ENCODE measurements around the gene ASPSCR1. TPM values are rescaled to one million over a fixed set of nuclear protein-coding genes. Genes with fewer than 3 reads are reported as not detected.

ASPSCR1 gene
- total and polyA plus RNA-seq, 2 of the 13 experiments (the other 11 are each of a cell fraction or from before 2014, with no cell fraction given), result 274 to 314 TPM

- TF ChIP-seq CEBPZ (IDR thresholded peaks at IDR 0.05; ENCODE audit: low read length) (no peak), MTA3 (CRISPR knock-in tag; IDR thresholded peaks at IDR 0.05) (no peak), CHCHD3 (CRISPR knock-in tag; IDR thresholded peaks at IDR 0.05) (no peak), ZBTB42 (CRISPR knock-in tag; IDR thresholded peaks at IDR 0.05) (0 out of 2 replicates have a peak, but pooled peaks have one; percentile 51), ZNF432 (CRISPR knock-in tag; IDR thresholded peaks at IDR 0.05; ENCODE audit: borderline replicate concordance) (no peak), LCORL (IDR thresholded peaks at IDR 0.05) (no peak), LCORL (CRISPR knock-in tag; IDR thresholded peaks at IDR 0.05) (peak; percentile 85; the same call in 1 of the 2 replicates), RFX3 (CRISPR knock-in tag; IDR thresholded peaks at IDR 0.05) (no peak), TSC22D2 (CRISPR knock-in tag; IDR thresholded peaks at IDR 0.05; ENCODE audit: borderline replicate concordance) (peak; percentile 26; the same call in 1 of the 2 replicates), ATF4 (CRISPR knock-in tag; IDR thresholded peaks at IDR 0.05) (no peak), PRPF4 (IDR thresholded peaks at IDR 0.05; ENCODE audit: low read depth, low read length, poor library complexity, severe bottlenecking) (no peak), ZMAT3 (CRISPR knock-in tag; conservative IDR thresholded peaks at IDR 0.05) (peak; percentile 84; the same call in 1 of the 2 replicates), SAP130 (CRISPR knock-in tag; IDR thresholded peaks at IDR 0.05; ENCODE audit: low read depth) (peak; percentile 99), ZFP36L1 (CRISPR knock-in tag; IDR thresholded peaks at IDR 0.05) (peak; percentile 94), HNF1A (IDR thresholded peaks at IDR 0.05; ENCODE audit: low read depth) (no peak), HNF1A (CRISPR knock-in tag; IDR thresholded peaks at IDR 0.05; ENCODE audit: borderline replicate concordance) (peak; percentile 76; the same call in 1 of the 2 replicates), ZNF577 (CRISPR knock-in tag; IDR thresholded peaks at IDR 0.05; ENCODE audit: borderline replicate concordance, low read depth) (no peak), KDM3A (CRISPR knock-in tag; IDR thresholded peaks at IDR 0.05; ENCODE audit: low read depth) (peak; percentile 93), SALL1 (CRISPR knock-in tag; IDR thresholded peaks at IDR 0.05) (peak; percentile 94), ZMYM3 (CRISPR knock-in tag; IDR thresholded peaks at IDR 0.05) (0 out of 2 replicates have a peak, but pooled peaks have one; percentile 6), PPARG (CRISPR knock-in tag; conservative IDR thresholded peaks at IDR 0.05) (peak; percentile 52; the same call in 1 of the 2 replicates), RXRB (CRISPR knock-in tag; IDR thresholded peaks at IDR 0.05; ENCODE audit: borderline replicate concordance) (peak; percentile 59)
These were observed 59.9 kb downstream of the ASPSCR1 start, which contains the start of gene DCXR (continued) for GRCh38 chr17:82037092-82037888.
